HG03064 (cell line): ENCODE measurements around the gene SLC27A4.
A peak's percentile ranks its signal among the peaks of the same experiment; 100 is the strongest.

Source experiments
- ATAC-seq: cut with Tn5 transposase; IDR thresholded peaks from one replicate; pipeline ENCODE4 v1.9.1; 2021; ENCODE audit warnings: low read depth; ENCODE audit not compliant: unreplicated experiment

SLC27A4 gene

DNA sequence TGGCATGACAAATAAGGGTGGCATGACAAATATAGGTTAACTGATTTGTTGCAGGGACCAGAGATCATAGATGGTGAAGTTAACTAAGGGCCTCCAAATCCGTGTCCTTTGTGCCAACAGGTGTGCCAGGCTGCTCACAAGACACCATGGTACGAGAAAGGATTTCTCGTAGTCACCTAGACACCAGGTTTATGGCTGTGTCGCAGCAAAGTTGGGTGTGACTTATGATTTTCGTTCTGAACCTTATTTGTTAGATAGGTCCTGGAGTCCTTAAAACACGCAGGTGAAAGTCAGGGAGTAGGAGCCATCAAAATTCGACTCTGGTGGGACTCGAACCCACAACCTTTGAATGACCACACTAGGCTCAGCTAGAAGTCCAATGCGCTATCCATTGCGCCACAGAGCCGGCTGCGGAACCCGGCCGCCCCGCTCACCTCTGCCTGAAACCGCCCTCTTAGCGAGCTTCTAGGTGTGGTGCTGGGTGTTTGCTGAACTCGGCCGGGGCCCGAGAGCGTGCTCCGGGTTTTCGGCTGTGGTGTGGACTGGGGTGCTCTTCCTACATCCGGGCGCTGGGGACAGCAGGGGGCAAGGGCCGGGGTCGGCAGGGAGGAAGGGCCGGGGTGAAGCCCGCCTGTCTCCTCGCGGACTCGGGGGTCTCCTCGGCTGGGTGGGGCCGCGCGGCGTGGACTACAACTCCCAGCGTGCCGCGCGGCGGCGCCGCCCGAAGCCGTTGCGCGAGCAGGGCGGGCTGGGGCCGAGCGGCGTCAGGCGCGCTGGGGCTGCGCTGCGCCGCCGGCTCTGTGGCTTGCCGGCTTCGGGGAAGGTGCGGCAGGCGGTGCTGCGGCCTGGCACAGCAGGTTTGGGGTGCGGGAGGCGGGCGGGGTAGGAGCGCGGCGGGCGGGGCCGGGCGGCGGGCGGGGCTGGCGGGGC lies at the start of gene SLC27A4:
Gene SLC27A4, plus strand, starts transcription at position 767 of the 930 bp plus-strand sequence. CDS start 2,606 bp downstream, outside the sequence.
- peak; percentile 68 for ATAC-seq

GRCh38 chr9:128292009-128292408 lies 48.3 kb upstream of the SLC27A4 start:
- ATAC-seq: no peak

DNA sequence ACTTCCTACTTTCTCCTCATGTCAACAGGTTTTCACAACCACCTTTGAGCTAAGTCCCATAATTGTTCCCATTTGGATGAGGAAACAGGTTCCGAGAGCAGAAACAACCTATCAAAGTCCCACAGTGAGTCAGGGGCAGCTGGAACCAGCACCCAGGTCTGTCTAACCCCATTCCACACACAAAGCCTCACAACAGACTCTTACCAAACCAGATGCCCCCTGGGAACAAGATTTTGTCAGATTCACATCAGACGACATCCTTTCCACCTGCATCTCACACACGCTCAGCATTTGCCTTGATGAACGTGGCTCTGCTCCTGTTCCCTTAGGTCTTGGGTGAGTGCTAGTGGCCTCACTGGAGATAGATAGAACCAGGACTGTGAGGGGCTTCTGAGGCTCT lies 47.2 kb upstream of the SLC27A4 start:
- ATAC-seq: no peak

- no peak for ATAC-seq
Observed at GRCh38 chr9:128294142-128294541, 46.2 kb upstream of the SLC27A4 start.

DNA sequence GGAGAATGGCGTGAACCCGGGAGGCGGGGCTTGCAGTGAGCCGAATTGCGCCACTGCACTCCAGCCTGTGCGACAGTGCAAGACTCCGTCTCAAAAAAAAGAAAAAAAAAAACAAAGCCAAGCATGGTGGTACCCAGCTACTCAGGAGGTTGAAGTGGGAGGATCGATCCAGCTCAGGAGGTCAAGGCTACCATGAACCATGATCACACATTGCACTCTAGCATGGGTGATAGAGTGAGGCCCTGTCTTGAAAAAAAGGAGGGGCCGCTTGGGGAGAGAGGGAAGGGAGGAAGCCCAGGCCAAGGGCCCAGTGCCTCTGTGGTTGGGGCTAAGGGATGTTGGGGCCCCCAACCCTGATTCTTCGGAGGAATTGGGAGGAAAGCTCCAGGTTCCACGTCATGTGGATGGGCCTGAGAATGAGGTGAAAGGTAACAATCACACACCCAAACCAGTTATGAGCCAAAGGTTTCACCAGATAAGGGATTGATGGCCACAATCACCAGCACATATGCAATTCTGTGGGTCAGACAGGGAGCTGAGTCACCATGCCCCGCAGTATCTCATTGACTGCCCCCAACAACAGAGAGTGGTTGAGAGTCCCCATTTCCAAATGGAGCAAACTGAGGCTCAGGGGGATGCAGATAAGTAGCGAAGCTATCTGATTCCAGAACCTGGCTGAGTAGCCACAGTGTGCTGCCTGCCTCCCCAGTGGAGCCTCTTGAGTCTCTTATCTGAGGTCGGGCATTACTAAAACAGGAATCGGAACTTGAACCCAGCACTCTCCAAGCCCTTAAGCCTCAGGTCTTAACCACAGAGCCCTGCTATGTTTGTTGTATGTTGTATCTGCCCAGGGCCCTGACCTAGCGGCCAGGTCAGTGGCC lies 43.7 kb upstream of the SLC27A4 start:
- no peak for ATAC-seq

GRCh38 chr9:128297221-128297773 lies 43.0 kb upstream of the SLC27A4 start:
- ATAC-seq: no peak

- ATAC-seq: no peak
Observed at GRCh38 chr9:128298535-128299482, 41.5 kb upstream of the SLC27A4 start.

GRCh38 chr9:128304136-128304970 lies 36.0 kb upstream of the SLC27A4 start:
- ATAC-seq: no peak

GRCh38 chr9:128304971-128305288 lies 35.4 kb upstream of the SLC27A4 start:
- ATAC-seq: no peak

DNA sequence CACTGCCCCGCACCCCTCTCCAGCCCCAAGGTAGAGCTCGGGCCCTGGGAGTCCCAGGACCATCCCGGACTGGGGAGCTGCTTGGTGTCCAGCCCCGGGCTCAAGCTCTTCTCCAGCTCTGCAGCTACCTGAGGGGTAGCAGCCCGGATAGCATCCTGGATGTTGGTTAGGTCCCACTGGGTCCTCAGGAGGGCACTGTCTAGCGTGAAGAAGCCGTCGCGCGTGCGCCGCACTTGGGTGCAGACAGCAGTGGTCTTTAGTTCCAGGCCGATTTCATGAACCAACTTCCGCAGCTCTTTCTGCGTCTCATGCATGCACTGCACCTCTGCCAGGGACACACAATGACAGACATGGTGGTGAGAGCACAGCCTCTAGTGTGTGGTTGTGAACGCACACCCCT lies 30.8 kb upstream of the SLC27A4 start:
- no peak for ATAC-seq

- no peak for ATAC-seq
Observed at GRCh38 chr9:128310461-128310860, 29.9 kb upstream of the SLC27A4 start.

DNA sequence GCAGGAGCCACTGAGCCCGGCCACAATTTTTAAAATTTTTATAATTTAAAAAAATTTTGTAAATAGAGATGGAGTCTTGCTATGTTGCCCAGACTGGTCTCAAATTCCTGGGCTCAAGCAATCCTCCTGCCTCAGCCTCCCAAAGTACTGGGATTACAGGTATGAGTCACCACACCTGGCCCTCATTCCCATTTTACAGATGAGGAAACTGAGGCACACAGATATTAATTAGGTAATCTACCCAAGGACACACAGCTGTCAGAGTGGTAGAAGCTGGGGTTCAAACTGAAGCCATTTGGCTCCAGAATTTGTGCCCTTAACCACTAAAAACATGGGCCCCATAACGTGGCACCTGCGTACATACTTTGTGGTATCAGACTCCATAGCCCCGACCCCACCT lies 25.6 kb upstream of the SLC27A4 start:
- no peak for ATAC-seq

DNA sequence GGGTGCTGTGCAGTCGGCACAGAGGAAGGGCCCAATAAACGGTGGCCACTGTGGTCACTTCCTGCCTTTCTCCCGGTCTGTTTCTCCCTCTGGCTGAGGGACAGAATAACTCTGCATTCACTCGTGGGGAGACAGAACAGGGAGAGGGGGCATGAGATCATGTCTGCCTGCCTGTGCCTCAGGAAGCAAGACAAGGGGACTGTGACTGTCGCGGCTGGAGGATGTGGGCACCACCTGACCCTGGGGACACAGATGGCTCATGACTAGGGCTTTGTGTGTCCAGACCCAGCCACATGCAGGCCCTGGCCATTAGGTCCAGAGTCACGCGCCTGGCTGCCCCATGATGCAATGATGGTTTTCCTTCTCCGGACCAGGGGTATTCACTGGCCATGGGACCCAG lies 23.9 kb upstream of the SLC27A4 start:
- no peak for ATAC-seq

DNA sequence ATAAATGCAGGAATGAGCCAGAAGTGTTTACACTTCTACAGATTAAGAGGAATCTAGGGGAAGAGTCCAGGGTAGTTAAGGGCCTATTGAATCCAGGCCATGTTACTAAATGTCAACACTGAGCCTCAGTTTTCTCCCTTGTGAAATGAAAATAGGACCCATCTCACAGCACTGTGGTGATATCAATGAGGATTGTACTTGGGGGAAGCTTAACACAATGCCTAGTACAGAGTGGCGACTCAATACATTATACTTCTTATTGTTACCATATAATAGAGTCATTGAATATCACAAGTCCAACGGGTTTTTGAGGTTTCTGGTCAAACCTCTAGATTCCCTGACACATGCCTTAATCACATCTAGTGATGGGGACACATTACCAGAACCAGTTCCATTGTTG lies 22.7 kb upstream of the SLC27A4 start:
- no peak for ATAC-seq

DNA sequence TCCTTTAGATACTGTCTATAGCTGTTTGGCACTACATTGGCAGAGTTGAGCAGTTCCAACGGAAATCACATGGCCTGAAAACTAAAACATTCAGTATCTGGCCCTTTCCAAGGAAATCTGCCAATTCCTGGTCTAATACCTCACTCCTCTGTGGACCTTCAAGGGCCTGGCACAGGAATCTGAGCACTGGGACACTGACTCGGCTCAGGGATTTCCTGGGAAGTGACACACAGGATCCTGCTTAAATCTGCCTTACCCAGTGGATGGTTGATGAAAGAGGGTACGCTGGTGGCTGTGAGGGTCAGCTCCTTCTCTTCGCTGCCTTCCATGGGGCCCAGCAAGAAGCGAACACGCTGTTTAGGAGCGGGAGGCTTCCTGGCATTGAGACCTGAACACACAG lies 19.0 kb upstream of the SLC27A4 start:
- ATAC-seq: no peak

- ATAC-seq: no peak
Observed at GRCh38 chr9:128321879-128322403, 18.4 kb upstream of the SLC27A4 start.

- peak; percentile 68 for ATAC-seq
Observed at GRCh38 chr9:128322404-128323211, 17.7 kb upstream of the SLC27A4 start, which contains the start of the genes COQ4 and TRUB2. Gene COQ4, plus strand, starts transcription at chr9:128322839. Its CDS starts 20 bp downstream, at chr9:128322859. Gene TRUB2, minus strand, starts transcription at chr9:128322447. Its CDS starts 39 bp downstream, at chr9:128322408.

- peak; percentile 6 for ATAC-seq
Observed at GRCh38 chr9:128323212-128323730, 17.1 kb upstream of the SLC27A4 start.
